Measurements from ENCODE around the gene ZNF292. TPM values are rescaled to one million over a fixed set of nuclear protein-coding genes. Genes with fewer than 3 reads are reported as not detected.

The ZNF292 gene
- total RNA-seq, 2 donors from 2014 or later: 31.5 to 46.8 TPM

- no peak for ATAC-seq (ENCODE audit: insufficient number of reproducible peaks, low FRiP score, low read depth)
- no peaks in the 10 kb centered on the region for H3K4me1 ChIP-seq (ENCODE audit: control insufficient read depth in 1 of 2, low read depth in 2 of 2)
- H3K36me3 ChIP-seq: peaks cover 16% of the 10 kb centered on the region
- H3K4me3 ChIP-seq: no peak overlapping the region
- DNase-seq (ENCODE audit: low spot score): no peak
- H3K9me3 ChIP-seq: no peaks in the 10 kb centered on the region
- TF ChIP-seq CTCF (IDR thresholded peaks at IDR 0.05): no peak
- H3K27ac ChIP-seq: no peak overlapping the region
- no peaks in the 10 kb centered on the region for H3K27me3 ChIP-seq (replicated peaks; ENCODE audit: insufficient read depth)
Observed at GRCh38 chr6:87259791-87260190, 104.4 kb downstream of the ZNF292 start.

DNA sequence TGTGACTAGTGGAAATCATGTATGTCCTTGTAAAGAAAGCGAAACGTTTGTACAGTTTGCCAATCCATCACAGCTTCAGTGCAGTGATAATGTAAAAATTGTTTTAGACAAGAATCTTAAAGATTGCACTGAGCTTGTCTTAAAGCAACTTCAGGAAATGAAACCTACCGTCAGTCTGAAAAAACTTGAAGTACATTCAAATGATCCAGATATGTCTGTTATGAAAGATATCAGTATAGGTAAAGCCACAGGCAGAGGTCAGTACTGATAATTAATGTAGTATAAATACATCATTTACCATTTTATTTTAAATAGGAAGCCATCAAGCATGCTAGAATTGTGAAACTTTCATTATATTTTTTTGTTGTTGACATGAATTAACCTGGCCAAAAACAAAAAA lies 106.2 kb downstream of the ZNF292 start:
- Histone ChIP-seq H3K36me3 (no peaks in the 10 kb centered on the region), H3K4me1 (ENCODE audit: control insufficient read depth in 1 of 2, low read depth in 2 of 2) (no peaks in the 10 kb centered on the region), H3K9me3 (no peaks in the 10 kb centered on the region), H3K27me3 (replicated peaks; ENCODE audit: insufficient read depth) (no peaks in the 10 kb centered on the region), H3K4me3 (no peak overlapping the region), H3K27ac (no peak overlapping the region)
- ATAC-seq (ENCODE audit: insufficient number of reproducible peaks, low FRiP score, low read depth): no peak
- no peak for TF ChIP-seq CTCF (IDR thresholded peaks at IDR 0.05)
- DNase-seq (ENCODE audit: low spot score): no peak

GRCh38 chr6:87264481-87264880 lies 109.1 kb downstream of the ZNF292 start:
- Histone ChIP-seq H3K36me3 (no peaks in the 10 kb centered on the region), H3K4me1 (ENCODE audit: control insufficient read depth in 1 of 2, low read depth in 2 of 2) (no peaks in the 10 kb centered on the region), H3K9me3 (no peaks in the 10 kb centered on the region), H3K27ac (no peak overlapping the region), H3K4me3 (no peak overlapping the region), H3K27me3 (replicated peaks; ENCODE audit: insufficient read depth) (no peaks in the 10 kb centered on the region)
- TF ChIP-seq CTCF (IDR thresholded peaks at IDR 0.05): no peak
- DNase-seq (ENCODE audit: low spot score) (no peak), ATAC-seq (ENCODE audit: insufficient number of reproducible peaks, low FRiP score, low read depth) (no peak)

- ATAC-seq (ENCODE audit: insufficient number of reproducible peaks, low FRiP score, low read depth): no peak
- Histone ChIP-seq H3K4me3 (no peak overlapping the region), H3K27me3 (replicated peaks; ENCODE audit: insufficient read depth) (no peaks in the 10 kb centered on the region), H3K4me1 (ENCODE audit: control insufficient read depth in 1 of 2, low read depth in 2 of 2) (no peaks in the 10 kb centered on the region), H3K36me3 (no peaks in the 10 kb centered on the region), H3K27ac (no peak overlapping the region), H3K9me3 (no peaks in the 10 kb centered on the region)
- no peak for DNase-seq (ENCODE audit: low spot score)
- no peak for TF ChIP-seq CTCF (IDR thresholded peaks at IDR 0.05)
Observed at GRCh38 chr6:87274660-87275274, 119.4 kb downstream of the ZNF292 start.

DNA sequence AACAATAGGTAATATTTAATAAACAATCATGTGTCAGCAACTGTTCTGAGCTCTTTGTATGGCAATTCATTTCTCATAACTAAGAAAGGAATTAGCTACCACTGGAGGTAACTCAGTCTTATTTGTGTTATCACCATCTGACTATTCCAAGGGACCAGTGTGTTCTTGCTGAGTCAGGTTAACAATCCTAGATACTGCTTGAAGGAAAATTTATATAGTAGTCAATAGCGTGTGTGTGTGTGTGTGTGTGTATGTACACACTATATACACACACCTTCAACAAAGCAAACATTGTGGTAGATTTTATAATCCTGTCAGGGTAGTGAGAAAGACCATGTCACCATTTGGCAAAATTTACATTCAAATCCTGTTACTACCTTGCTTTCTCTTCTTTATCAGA lies 121.3 kb downstream of the ZNF292 start:
- H3K27ac ChIP-seq: no peak overlapping the region
- H3K4me1 ChIP-seq (ENCODE audit: control insufficient read depth in 1 of 2, low read depth in 2 of 2): no peaks in the 10 kb centered on the region
- H3K36me3 ChIP-seq: no peaks in the 10 kb centered on the region
- ATAC-seq (ENCODE audit: insufficient number of reproducible peaks, low FRiP score, low read depth): no peak
- H3K9me3 ChIP-seq: no peaks in the 10 kb centered on the region
- TF ChIP-seq CTCF (IDR thresholded peaks at IDR 0.05): no peak
- DNase-seq (ENCODE audit: low spot score): no peak
- H3K27me3 ChIP-seq (replicated peaks; ENCODE audit: insufficient read depth): no peaks in the 10 kb centered on the region
- no peak overlapping the region for H3K4me3 ChIP-seq

Measured in thoracic aorta (tissue), 2 donors.